ENCODE data around the gene WIZ.

Gene WIZ

DNA sequence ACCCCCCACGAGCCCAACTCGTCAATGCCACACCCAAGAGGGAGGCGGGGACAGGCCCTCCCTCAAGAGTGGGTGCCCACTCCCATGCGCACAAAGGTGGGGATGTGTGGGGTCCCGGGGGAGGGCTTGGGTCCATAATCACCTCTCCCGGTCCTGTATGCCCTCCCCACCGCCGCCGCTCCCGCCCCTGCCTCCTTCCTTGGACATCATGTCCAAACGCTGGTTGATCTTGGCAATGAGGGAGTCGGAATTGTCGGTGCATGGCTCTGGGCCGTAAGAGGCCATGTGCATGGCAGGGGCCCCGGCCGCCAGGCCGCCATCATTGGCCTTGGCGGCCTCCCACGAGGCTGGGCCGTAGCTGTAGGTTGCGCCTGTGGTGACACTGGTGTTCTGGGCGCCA is 76.1 kb downstream of the WIZ start:
- no peak for DNase-seq

DNA sequence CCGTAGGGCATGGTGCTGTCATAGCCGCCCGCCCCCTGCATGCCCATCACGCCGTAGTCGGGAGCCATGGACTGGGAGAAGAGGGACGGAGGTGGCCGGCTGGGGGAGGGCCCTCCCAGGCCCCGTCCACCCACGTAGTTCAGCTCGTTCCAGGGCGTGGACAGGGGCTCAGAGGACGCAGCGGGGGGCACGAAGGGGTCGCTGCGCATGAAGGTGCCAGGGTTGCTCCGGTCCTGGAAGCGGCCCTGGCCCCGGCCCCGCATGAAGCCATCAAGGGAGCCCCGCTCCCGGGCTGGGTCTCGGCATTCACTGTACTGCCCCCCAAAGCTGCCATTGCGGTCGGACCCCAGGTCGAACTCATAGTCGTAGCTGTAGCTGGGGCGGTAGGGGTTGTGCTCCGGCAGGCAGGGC is 76.9 kb downstream of the WIZ start:
- no peak for DNase-seq

DNA sequence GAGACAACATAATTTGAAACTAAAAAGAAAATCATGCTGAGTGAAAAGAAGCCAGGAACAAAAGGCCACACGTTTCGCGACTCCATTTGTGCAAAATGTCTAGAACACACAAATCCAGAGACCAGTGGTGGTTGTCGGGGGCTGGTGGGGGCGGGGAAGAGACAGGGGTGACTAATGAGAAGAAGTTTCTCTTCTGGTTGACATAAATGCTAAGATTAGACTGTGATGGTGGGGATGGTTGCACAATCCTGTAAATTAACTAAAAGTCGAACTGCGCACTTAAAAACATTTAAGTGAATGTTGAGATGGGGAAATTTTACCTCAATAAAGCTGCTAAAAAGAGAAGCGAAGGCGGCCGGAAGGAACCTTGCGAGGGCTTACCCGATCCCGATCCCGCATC is 77.3 kb downstream of the WIZ start:
- no peak for DNase-seq

DNA sequence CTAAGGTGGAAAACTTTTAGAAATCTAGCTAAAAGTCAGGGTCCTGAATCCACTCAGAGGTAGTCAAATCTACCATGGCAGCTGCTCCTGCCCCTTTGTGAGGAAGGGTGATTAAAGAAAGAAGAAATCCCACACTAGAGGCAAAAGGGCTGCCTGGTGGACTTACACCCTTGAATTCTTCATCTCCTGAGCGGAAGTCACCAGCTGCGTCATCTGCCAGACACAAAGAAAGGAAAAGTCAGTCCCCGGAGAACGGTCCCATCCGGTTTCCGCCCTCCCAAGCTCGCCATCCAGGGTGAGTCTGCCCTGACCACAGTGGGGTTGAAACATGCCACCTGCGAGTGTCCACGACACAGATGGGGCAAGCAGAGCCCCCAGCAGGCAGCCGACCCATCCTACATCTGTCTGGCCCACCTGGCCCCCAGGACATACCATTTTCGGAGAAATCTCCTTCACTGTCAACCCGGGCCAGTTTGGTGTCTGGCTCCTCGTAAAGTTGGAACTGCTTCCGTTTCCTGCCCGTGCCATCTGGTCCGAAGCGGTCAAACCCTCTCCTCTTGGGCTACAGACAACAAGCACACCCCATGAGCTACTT is 77.9 kb downstream of the WIZ start:
- no peak for DNase-seq

GRCh38 chr19:15371119-15371518 is 78.6 kb downstream of the WIZ start:
- no peak for DNase-seq
